B cell (primary cell): ENCODE measurements around the gene OR1B1. TPM values are rescaled to one million over a fixed set of nuclear protein-coding genes. Genes with fewer than 3 reads are reported as not detected.

Experiments used
- ATAC-seq: fragments of 200-7000 bp; cut with Tn5 transposase; one replicate; pipeline ENCODE4 v1.10.0; 2021; ENCODE audit warnings: low read depth, mild to moderate bottlenecking, moderate number of reproducible peaks, moderate library complexity
- CTCF ChIA-PET: fragments of 350-600 bp; sonication (Branson Sonifier 250); formaldehyde crosslinking; loops from one replicate; lab custom pipeline; 2021; ENCODE audit warnings: antibody characterized with exemption, inconsistent platforms; lab: Charles Lee
- POLR2A ChIA-PET: fragments of 350-600 bp; sonication (Branson Sonifier 250); formaldehyde crosslinking; loops from one replicate; lab custom pipeline; 2021; ENCODE audit warnings: antibody characterized with exemption; lab: Charles Lee
- DNase-seq: peaks from one replicate; pipeline ENCODE4 v3.0.0; 2013
- H2AFZ ChIP-seq: 2 replicates; pipeline ENCODE4 v1.6.1; 2012; ENCODE audit warnings: mild to moderate bottlenecking, low read depth, low read length; ENCODE audit not compliant: insufficient read depth, poor library complexity, severe bottlenecking
- H3K27ac ChIP-seq, 2 donors: 1 replicate in 1 of 2; 2 replicates in 1 of 2; pipeline ENCODE4 v1.5.1; 2012 to 2013; ENCODE audit warnings: low read length in 2 of 2, mild to moderate bottlenecking in 2 of 2, moderate library complexity in 1 of 2
- H3K27me3 ChIP-seq, 4 experiments: fragments of 200-600 bp in 1 of 4; sonication (generic) in 1 of 4; replicated peaks in 1 of 4; 1 replicate in 2 of 4; 2 replicates in 2 of 4; pipeline versions ENCODE4 v1.6.1 to v1.7.0; 2013 to 2016; ENCODE audit warnings: low read length in 3 of 4, mild to moderate bottlenecking in 2 of 4, mixed read lengths in 1 of 4, moderate library complexity in 1 of 4; ENCODE audit not compliant: insufficient read depth in 4 of 4, control insufficient read depth in 3 of 4; ENCODE audit errors: control extremely low read depth in 1 of 4
- H3K36me3 ChIP-seq, 2 experiments: replicated peaks in 1 of 2; 1 replicate in 1 of 2; 2 replicates in 1 of 2; pipeline versions ENCODE4 v1.6.1 to v1.7.1; 2013; ENCODE audit warnings: low read length in 1 of 2; ENCODE audit not compliant: insufficient read depth in 2 of 2, control insufficient read depth in 1 of 2; ENCODE audit errors: control extremely low read depth in 1 of 2, extremely low read depth in 1 of 2
- H3K4me1 ChIP-seq, 2 donors: fragments of 200-600 bp in 1 of 2; sonication (generic) in 1 of 2; 1 replicate in 1 of 2; 2 replicates in 1 of 2; pipeline versions ENCODE4 v1.5.1 to v1.6.1; 2013 to 2017; ENCODE audit warnings: low read length in 2 of 2; ENCODE audit not compliant: control insufficient read depth in 2 of 2, insufficient read depth in 2 of 2
- H3K4me2 ChIP-seq: replicated peaks from 2 replicates; pipeline ENCODE3; 2012; ENCODE audit warnings: mild to moderate bottlenecking, low read depth, low read length; ENCODE audit not compliant: poor library complexity, severe bottlenecking
- H3K4me3 ChIP-seq, 5 experiments: fragments of 200-600 bp in 1 of 5; sonication (generic) in 1 of 5; 1 replicate in 3 of 5; 2 replicates in 2 of 5; pipeline versions ENCODE4 v1.5.1 to v1.7.0; 2011 to 2016; ENCODE audit warnings: low read length in 4 of 5, mild to moderate bottlenecking in 4 of 5, low read depth in 2 of 5, control low read depth in 1 of 5, moderate library complexity in 1 of 5; ENCODE audit not compliant: insufficient read depth in 1 of 5; ENCODE audit errors: control extremely low read depth in 1 of 5, extremely low read depth in 1 of 5
- H3K79me2 ChIP-seq: fragments of 200-600 bp; sonication (generic); one replicate; pipeline ENCODE4 v1.6.0; 2016; ENCODE audit warnings: low read length; ENCODE audit not compliant: control insufficient read depth, insufficient read depth
- H3K9ac ChIP-seq: fragments of 200-600 bp; sonication (generic); 2 replicates; pipeline ENCODE4 v1.6.1; 2017; ENCODE audit warnings: mild to moderate bottlenecking, low read length, moderate library complexity
- H3K9me3 ChIP-seq, 3 donors: one replicate each; pipeline versions ENCODE4 v1.6.1 to v1.7.1; 2013; ENCODE audit warnings: low read length in 2 of 3; ENCODE audit not compliant: control insufficient read depth in 2 of 3, insufficient read depth in 1 of 3; ENCODE audit errors: control extremely low read depth in 1 of 3
- H4K20me1 ChIP-seq: 2 replicates; pipeline ENCODE4 v1.6.0; 2012; ENCODE audit warnings: mild to moderate bottlenecking, low read length; ENCODE audit not compliant: insufficient read depth, control insufficient read depth, poor library complexity, severe bottlenecking
- H3K27ac Mint-ChIP-seq: one replicate; pipeline ENCODE4 v1.8.0; 2021; ENCODE audit warnings: mixed read lengths
- H3K27me3 Mint-ChIP-seq: one replicate; pipeline ENCODE4 v1.8.0; 2021; ENCODE audit warnings: mixed read lengths
- H3K4me1 Mint-ChIP-seq: one replicate; pipeline ENCODE4 v1.8.0; 2021; ENCODE audit warnings: mixed read lengths
- H3K4me3 Mint-ChIP-seq: one replicate; pipeline ENCODE4 v1.8.0; 2021; ENCODE audit warnings: mixed read lengths
- H3K9me3 Mint-ChIP-seq: one replicate; pipeline ENCODE4 v1.8.0; 2022; ENCODE audit warnings: mixed read lengths; ENCODE audit not compliant: insufficient read depth
- EZH2 ChIP-seq: IDR thresholded peaks from 2 replicates; pipeline ENCODE4 v1.6.1; 2012; ENCODE audit warnings: borderline replicate concordance, low read depth, mild to moderate bottlenecking, moderate library complexity, low read length; ENCODE audit not compliant: insufficient read depth, poor library complexity, severe bottlenecking
- WGBS: methylation state at CpG from one replicate; pipeline ENCODE4 v1.1.5; 2013; ENCODE audit warnings: missing lambda C conversion rate; ENCODE audit not compliant: insufficient coverage; 5-methylcytosine and 5-hydroxymethylcytosine counted together
- intact Hi-C: fragments of 100-400 bp; cut with micrococcal nuclease; formaldehyde crosslinking; loops from one replicate; pipeline ENCODE4 v1.10.0; 2022
- polyA minus RNA-seq: library from RNA; depleted of rRNA, polyadenylated mRNA; stranded (reverse); fragments of >200 nt; gene quantifications from 2 replicates; pipeline ENCODE4 v1.2.3, GENCODE V29; 2012
- polyA plus RNA-seq: library from polyadenylated mRNA; depleted of rRNA; stranded (reverse); fragments of >200 nt; gene quantifications from 2 replicates; pipeline ENCODE4 v1.2.3, GENCODE V29; 2012
- total RNA-seq, 2 donors: library from RNA; stranded (reverse); fragments of 120-200 nt in 1 of 2; gene quantifications; 1 replicate in 1 of 2; 2 replicates in 1 of 2; pipeline versions ENCODE4 v1.2.3 to v1.2.4, GENCODE V29; 2013 to 2022
- TF ChIP-seq, protein P1 (sequence below): fragments of 200-600 bp; IDR thresholded peaks from one replicate; pipeline ENCODE4 v1.8.0; 2022; ENCODE audit warnings: antibody characterized with exemption, mild to moderate bottlenecking

Gene OR1B1
- total RNA-seq (not detected in 2 replicates), polyA plus RNA-seq (0.29 TPM in 1 of 2 replicates, not detected in the other), polyA minus RNA-seq (not detected in 2 replicates)
- total RNA-seq (2013) = not detected

DNA sequence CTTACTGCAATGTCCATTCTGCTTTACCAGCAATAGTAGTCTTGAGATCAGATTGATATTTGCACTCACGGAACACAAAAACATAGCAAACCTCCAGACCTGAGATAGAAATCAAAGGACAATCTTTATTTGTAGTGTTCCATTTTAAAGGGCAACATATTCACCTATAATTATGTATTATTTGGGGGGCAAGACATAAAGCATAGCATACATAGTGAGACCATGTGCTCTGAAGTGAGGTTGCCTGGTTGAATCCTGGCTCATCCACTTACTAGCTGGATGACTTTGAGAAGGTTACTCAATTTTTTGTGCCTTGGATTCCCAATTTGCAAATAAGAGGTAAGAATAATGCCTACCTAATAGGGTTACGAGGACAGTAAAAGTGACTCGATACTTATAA lies at the start of gene OR1B1:
OR1B1 (minus strand) TSS at position 101 of the 400 bp plus-strand sequence.
- H4K20me1 ChIP-seq = no peaks in the 10 kb centered on the region
- DNase-seq = no peak
- no peak within 1 kb of the TSS for H3K4me3 ChIP-seq
- H3K4me2 ChIP-seq = no peak within 1 kb of the TSS
- WGBS = no CpG with 5 or more reads among the region's 3 CpGs
- no peaks in the 10 kb centered on the region for H3K36me3 ChIP-seq
- no peaks in the 10 kb centered on the region for H3K4me1 Mint-ChIP-seq
- TF ChIP-seq EZH2 = no peak
- TF ChIP-seq, protein P1, sequence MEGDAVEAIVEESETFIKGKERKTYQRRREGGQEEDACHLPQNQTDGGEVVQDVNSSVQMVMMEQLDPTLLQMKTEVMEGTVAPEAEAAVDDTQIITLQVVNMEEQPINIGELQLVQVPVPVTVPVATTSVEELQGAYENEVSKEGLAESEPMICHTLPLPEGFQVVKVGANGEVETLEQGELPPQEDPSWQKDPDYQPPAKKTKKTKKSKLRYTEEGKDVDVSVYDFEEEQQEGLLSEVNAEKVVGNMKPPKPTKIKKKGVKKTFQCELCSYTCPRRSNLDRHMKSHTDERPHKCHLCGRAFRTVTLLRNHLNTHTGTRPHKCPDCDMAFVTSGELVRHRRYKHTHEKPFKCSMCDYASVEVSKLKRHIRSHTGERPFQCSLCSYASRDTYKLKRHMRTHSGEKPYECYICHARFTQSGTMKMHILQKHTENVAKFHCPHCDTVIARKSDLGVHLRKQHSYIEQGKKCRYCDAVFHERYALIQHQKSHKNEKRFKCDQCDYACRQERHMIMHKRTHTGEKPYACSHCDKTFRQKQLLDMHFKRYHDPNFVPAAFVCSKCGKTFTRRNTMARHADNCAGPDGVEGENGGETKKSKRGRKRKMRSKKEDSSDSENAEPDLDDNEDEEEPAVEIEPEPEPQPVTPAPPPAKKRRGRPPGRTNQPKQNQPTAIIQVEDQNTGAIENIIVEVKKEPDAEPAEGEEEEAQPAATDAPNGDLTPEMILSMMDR = no peak
- no peak within 1 kb of the TSS for H3K9ac ChIP-seq
- no peaks in the 10 kb centered on the region for H3K9me3 ChIP-seq
- H3K4me1 ChIP-seq = no peaks in the 10 kb centered on the region
- peaks cover 24% of the 10 kb centered on the region for H3K27me3 Mint-ChIP-seq
- H3K27ac ChIP-seq = no peak within 1 kb of the TSS
- no peak for ATAC-seq
- no peak within 1 kb of the TSS for H2AFZ ChIP-seq
- H3K4me3 Mint-ChIP-seq = no peak within 1 kb of the TSS
- intact Hi-C loops = no loop called here
- no peaks in the 10 kb centered on the region for H3K9me3 Mint-ChIP-seq
- POLR2A ChIA-PET = no interaction called here
- CTCF ChIA-PET = no interaction called here
- no peaks in the 10 kb centered on the region for H3K79me2 ChIP-seq
- peaks cover 0 to 3% (median 0%) of the 10 kb centered on the region in 4 experiments for H3K27me3 ChIP-seq
- H3K27ac Mint-ChIP-seq = no peak within 1 kb of the TSS

DNA sequence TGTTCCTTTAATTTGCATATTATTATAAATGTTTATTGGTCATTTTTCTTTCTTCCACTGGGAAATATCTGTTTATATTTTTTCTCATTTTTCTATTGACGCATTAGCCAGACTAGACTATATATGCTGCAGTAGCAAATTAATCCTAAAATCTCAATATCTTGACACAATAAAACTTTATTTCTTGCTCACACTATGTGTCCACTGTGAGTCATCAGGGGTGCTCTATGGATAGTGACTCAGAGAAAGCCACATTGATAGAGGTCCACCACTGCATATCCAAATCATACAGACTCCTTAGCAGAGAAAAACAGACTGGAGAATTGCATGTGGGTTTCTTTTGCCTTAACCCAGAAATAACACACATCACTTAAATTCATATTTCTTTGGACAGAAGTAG lies 38.3 kb upstream of the OR1B1 start:
- Mint-ChIP-seq H3K9me3 (peaks cover 8% of the 10 kb centered on the region), H3K4me1 (no peaks in the 10 kb centered on the region), H3K4me3 (no peak overlapping the region), H3K27ac (no peak overlapping the region), H3K27me3 (peaks cover under 1% of the 10 kb centered on the region)
- Histone ChIP-seq H4K20me1 (no peaks in the 10 kb centered on the region), H3K4me3 (no peak overlapping the region), H3K79me2 (no peaks in the 10 kb centered on the region), H3K36me3 (no peaks in the 10 kb centered on the region), H2AFZ (no peak overlapping the region), H3K4me1 (no peaks in the 10 kb centered on the region), H3K27me3 (no peaks in the 10 kb centered on the region), H3K9me3 (no peaks in the 10 kb centered on the region), H3K4me2 (no peak overlapping the region), H3K9ac (no peak overlapping the region), H3K27ac (no peak overlapping the region)
- no peak for ATAC-seq
- intact Hi-C loops = no loop called here
- ChIA-PET CTCF (no interaction called here), POLR2A (no interaction called here)
- DNase-seq = no peak
- WGBS = no CpG with 5 or more reads among the region's 1 CpG
- TF ChIP-seq, protein P1 = no peak
- no peak for TF ChIP-seq EZH2
